ENCODE results near the gene MARCHF9.
"Not testable (repeated sequence)": the region's sequence is repeated elsewhere in the genome, so short reads cannot be mapped to it uniquely, and the experiment has no call there.

Gene MARCHF9

GRCh38 chr12:57771236-57771872 is 16.5 kb downstream of the MARCHF9 start:
- FAIRE-seq = no peak

GRCh38 chr12:57771873-57772428 is 17.0 kb downstream of the MARCHF9 start, which contains the start of gene METTL1:
TSS of gene METTL1 (minus strand) at chr12:57772105. CDS start at chr12:57772083, 22 bp downstream.
- no peak for FAIRE-seq

- FAIRE-seq = no peak
These were observed 17.8 kb downstream of the MARCHF9 start, which contains the start of gene EEF1AKMT3 for GRCh38 chr12:57772429-57773322. TSS of gene EEF1AKMT3 (plus strand) at chr12:57772614. CDS start at chr12:57772725, 111 bp downstream.

- FAIRE-seq = not testable (repeated sequence)
These were observed 19.7 kb downstream of the MARCHF9 start for GRCh38 chr12:57774634-57775033.

GRCh38 chr12:57775044-57775443 is 20.1 kb downstream of the MARCHF9 start:
- no peak for FAIRE-seq

- FAIRE-seq = no peak
These were observed 20.8 kb downstream of the MARCHF9 start for GRCh38 chr12:57775563-57776246.

GRCh38 chr12:57776247-57776587 is 21.3 kb downstream of the MARCHF9 start:
- no peak for FAIRE-seq

- no peak for FAIRE-seq
These were observed 22.5 kb downstream of the MARCHF9 start for GRCh38 chr12:57777367-57777766.

- FAIRE-seq = no peak
These were observed 23.0 kb downstream of the MARCHF9 start for GRCh38 chr12:57777911-57778310.

GRCh38 chr12:57779736-57780135 is 24.8 kb downstream of the MARCHF9 start:
- FAIRE-seq = no peak

GRCh38 chr12:57780284-57780897 is 25.5 kb downstream of the MARCHF9 start:
- no peak for FAIRE-seq

- no peak for FAIRE-seq
These were observed 26.3 kb downstream of the MARCHF9 start for GRCh38 chr12:57781244-57781643.

- FAIRE-seq = no peak
These were observed 26.9 kb downstream of the MARCHF9 start for GRCh38 chr12:57781801-57782200.

- FAIRE-seq = no peak
These were observed 27.3 kb downstream of the MARCHF9 start for GRCh38 chr12:57782243-57782607.

- no peak for FAIRE-seq
These were observed 27.9 kb downstream of the MARCHF9 start, which contains the start of gene TSFM for GRCh38 chr12:57782608-57783465. TSS of gene TSFM (plus strand) at chr12:57782787. CDS start at chr12:57782802, 15 bp downstream.

- no peak for FAIRE-seq
These were observed 28.5 kb downstream of the MARCHF9 start for GRCh38 chr12:57783466-57783801.

- no peak for FAIRE-seq
These were observed 29.0 kb downstream of the MARCHF9 start for GRCh38 chr12:57783861-57784260.

- FAIRE-seq = no peak
These were observed 39.0 kb downstream of the MARCHF9 start for GRCh38 chr12:57793920-57794319.

- FAIRE-seq = no peak
These were observed 40.5 kb downstream of the MARCHF9 start for GRCh38 chr12:57795354-57795753.

GRCh38 chr12:57796996-57797395 is 42.1 kb downstream of the MARCHF9 start:
- no peak for FAIRE-seq

GRCh38 chr12:57797933-57798332 is 43.0 kb downstream of the MARCHF9 start:
- FAIRE-seq = no peak

- FAIRE-seq = no peak
These were observed 46.1 kb downstream of the MARCHF9 start for GRCh38 chr12:57800965-57801364.

Measured in colon (tissue), 2 donors.